Upper lobe of left lung (tissue), 4 donors: ENCODE data around the gene SYNJ1.

Source experiments
- POLR2AphosphoS5 ChIP-seq, 2 donors: sonication (generic); formaldehyde crosslinking; IDR thresholded peaks; one replicate each; pipeline ENCODE4 v1.5.1; 2017; ENCODE audit warnings: antibody characterized with exemption in 2 of 2
- TF ChIP-seq, protein P1 (sequence below), 6 experiments: fragments of 450-650 bp in 4 of 6; fragments of 200-600 bp in 2 of 6; sonication (generic) in 2 of 6; IDR thresholded peaks; one replicate each; pipeline ENCODE4 v1.5.1; 2016 to 2019; ENCODE audit warnings: antibody characterized with exemption in 6 of 6

DNA sequence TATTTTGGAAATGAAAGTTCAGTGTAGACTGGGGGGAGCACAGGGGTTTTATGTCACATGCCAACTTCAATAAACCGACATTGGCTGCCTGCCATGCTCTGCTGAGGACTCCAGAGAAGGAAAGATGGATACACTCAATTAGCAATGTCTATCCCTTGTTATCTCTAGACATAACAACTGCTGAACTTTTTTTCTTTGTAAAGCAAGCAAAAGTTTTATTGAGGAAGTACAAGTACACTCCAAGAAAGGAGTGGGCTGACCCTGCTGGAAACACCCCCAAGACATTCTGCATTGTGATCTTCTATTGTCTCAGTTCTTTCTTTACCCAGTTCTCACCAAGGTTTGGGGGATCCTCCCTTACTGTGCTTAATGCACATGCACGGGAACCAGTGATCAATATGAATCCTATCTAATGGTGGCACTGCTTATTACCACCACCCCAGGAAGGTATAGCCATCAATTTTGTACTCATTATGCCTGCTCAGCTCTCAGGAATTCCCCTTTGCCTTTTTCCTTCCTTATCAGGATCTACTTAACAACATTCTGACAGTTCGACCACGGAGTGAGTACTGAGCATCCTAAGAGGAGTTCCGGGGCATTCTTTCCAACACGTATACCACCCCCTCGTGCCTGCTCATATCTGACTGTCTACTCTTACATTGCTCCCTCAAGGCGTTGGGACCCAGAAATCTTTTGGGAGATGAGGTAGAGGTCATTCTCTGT, 28.7 kb downstream of the SYNJ1 start:
- TF ChIP-seq, protein P1, sequence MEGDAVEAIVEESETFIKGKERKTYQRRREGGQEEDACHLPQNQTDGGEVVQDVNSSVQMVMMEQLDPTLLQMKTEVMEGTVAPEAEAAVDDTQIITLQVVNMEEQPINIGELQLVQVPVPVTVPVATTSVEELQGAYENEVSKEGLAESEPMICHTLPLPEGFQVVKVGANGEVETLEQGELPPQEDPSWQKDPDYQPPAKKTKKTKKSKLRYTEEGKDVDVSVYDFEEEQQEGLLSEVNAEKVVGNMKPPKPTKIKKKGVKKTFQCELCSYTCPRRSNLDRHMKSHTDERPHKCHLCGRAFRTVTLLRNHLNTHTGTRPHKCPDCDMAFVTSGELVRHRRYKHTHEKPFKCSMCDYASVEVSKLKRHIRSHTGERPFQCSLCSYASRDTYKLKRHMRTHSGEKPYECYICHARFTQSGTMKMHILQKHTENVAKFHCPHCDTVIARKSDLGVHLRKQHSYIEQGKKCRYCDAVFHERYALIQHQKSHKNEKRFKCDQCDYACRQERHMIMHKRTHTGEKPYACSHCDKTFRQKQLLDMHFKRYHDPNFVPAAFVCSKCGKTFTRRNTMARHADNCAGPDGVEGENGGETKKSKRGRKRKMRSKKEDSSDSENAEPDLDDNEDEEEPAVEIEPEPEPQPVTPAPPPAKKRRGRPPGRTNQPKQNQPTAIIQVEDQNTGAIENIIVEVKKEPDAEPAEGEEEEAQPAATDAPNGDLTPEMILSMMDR (IDR thresholded peaks at IDR 0.05), result no peak
- TF ChIP-seq POLR2AphosphoS5 (IDR thresholded peaks at IDR 0.05), result no peak
